A549 (cell line): ENCODE measurements around the gene TOX2. TPM values are rescaled to one million over a fixed set of nuclear protein-coding genes. Genes with fewer than 3 reads are reported as not detected.

Source experiments
- ATAC-seq, 2 experiments: fragments of 200-7000 bp in 1 of 2; fragments of >200 bp in 1 of 2; cut with Nextera tagmentation in 1 of 2; cut with Tn5 transposase in 1 of 2; 3 replicates each; pipeline versions ENCODE4 v1.8.0 to v1.9.1; 2018 to 2020; ENCODE audit warnings: mild to moderate bottlenecking in 1 of 2, moderate library complexity in 1 of 2
- CTCF ChIA-PET: fragments of 300-600 bp; sonication (Branson Sonifier 250); formaldehyde crosslinking; extraction: SDS; loops from one replicate; lab custom pipeline; 2021; ENCODE audit warnings: antibody characterized with exemption, inconsistent platforms; lab: Yijun Ruan, JAX
- POLR2A ChIA-PET: fragments of 350-600 bp; formaldehyde crosslinking; extraction: SDS; loops from one replicate; lab custom pipeline; 2021; ENCODE audit warnings: antibody characterized with exemption, inconsistent platforms; lab: Yijun Ruan, JAX
- DNase-seq, 2 experiments: peaks; one replicate each; pipeline versions ENCODE4 v3.0.0 to v3.0.0-alpha.2; 2011 to 2016; ENCODE audit warnings: low read depth in 1 of 2, low spot score in 1 of 2
- FAIRE-seq: peaks from 2 replicates; lab custom pipeline; 2011; peaks lifted over from hg19 to GRCh38; lab: Jason Lieb, UNC
- H3K27ac ChIP-seq, 2 experiments: fragments of >200 bp; sonication (Bioruptor Twin); formaldehyde crosslinking; 3 replicates each; pipeline ENCODE4 v1.5.1; 2016 to 2017
- H3K4me1 ChIP-seq: fragments of >200 bp; sonication (Bioruptor Twin); formaldehyde crosslinking; 3 replicates; pipeline ENCODE4 v1.6.1; 2016
- H3K4me2 ChIP-seq: fragments of >200 bp; sonication (Bioruptor Twin); formaldehyde crosslinking; 3 replicates; pipeline ENCODE4 v1.6.1; 2016
- H3K4me3 ChIP-seq: fragments of >200 bp; sonication (Bioruptor Twin); formaldehyde crosslinking; 3 replicates; pipeline ENCODE4 v1.5.1; 2016
- H3K9me3 ChIP-seq: fragments of >200 bp; sonication (Bioruptor Twin); formaldehyde crosslinking; 3 replicates; pipeline ENCODE4 v1.6.1; 2016
- CBX2 ChIP-seq: fragments of 200-600 bp; sonication (generic); IDR thresholded peaks from 2 replicates; pipeline ENCODE4 v1.6.1; 2016; ENCODE audit warnings: low read depth, mild to moderate bottlenecking, borderline replicate concordance
- EP300 ChIP-seq, 2 experiments: fragments of >200 bp; sonication (Bioruptor Twin); formaldehyde crosslinking; IDR thresholded peaks; 2 replicates in 1 of 2; 3 replicates in 1 of 2; pipeline ENCODE4 v1.6.1; 2016 to 2017
- ESRRA ChIP-seq: fragments of 150-350 bp; IDR thresholded peaks from 2 replicates; pipeline ENCODE4 v1.6.1; 2014; ENCODE audit warnings: mild to moderate bottlenecking, low read length, borderline replicate concordance
- FOSB ChIP-seq: fragments of 250-450 bp; sonication (Bioruptor Pico); IDR thresholded peaks from 2 replicates; pipeline ENCODE4 v1.5.0; 2020; ENCODE audit warnings: mild to moderate bottlenecking, moderate library complexity
- FOSL2 ChIP-seq, 2 experiments: fragments of 450-650 bp in 1 of 2; fragments of >200 bp in 1 of 2; sonication (Bioruptor Twin) in 1 of 2; formaldehyde crosslinking; IDR thresholded peaks; 2 replicates each; pipeline versions ENCODE4 v1.5.0 to v1.6.1; 2016 to 2020; ENCODE audit warnings: mild to moderate bottlenecking in 1 of 2, moderate library complexity in 1 of 2
- GATA3 ChIP-seq: IDR thresholded peaks from 2 replicates; pipeline ENCODE4 v1.6.1; 2012; ENCODE audit warnings: borderline replicate concordance
- HOXB13 ChIP-seq: fragments of 250-450 bp; sonication (Bioruptor Pico); IDR thresholded peaks from 2 replicates; pipeline ENCODE4 v1.5.0; 2020; ENCODE audit warnings: low read depth, mild to moderate bottlenecking, moderate library complexity
- JUN ChIP-seq, 2 experiments: fragments of >200 bp; sonication (Bioruptor Twin); formaldehyde crosslinking; IDR thresholded peaks; 2 replicates in 1 of 2; 3 replicates in 1 of 2; pipeline ENCODE4 v1.6.1; 2016 to 2017
- JUNB ChIP-seq: fragments of >200 bp; sonication (Bioruptor Twin); formaldehyde crosslinking; IDR thresholded peaks from 2 replicates; pipeline ENCODE4 v1.6.1; 2016
- KDM1A ChIP-seq: fragments of 200-600 bp; sonication (generic); IDR thresholded peaks from 2 replicates; pipeline ENCODE4 v1.6.1; 2016; ENCODE audit warnings: low read depth, mild to moderate bottlenecking
- MAFK ChIP-seq: fragments of 450-650 bp; IDR thresholded peaks from 2 replicates; pipeline ENCODE4 v1.6.1; 2014; ENCODE audit not compliant: partially characterized antibody
- MAX ChIP-seq: IDR thresholded peaks from 2 replicates; pipeline ENCODE4 v1.6.1; 2012
- MAZ ChIP-seq: fragments of 150-350 bp; IDR thresholded peaks from 2 replicates; pipeline ENCODE4 v1.6.1; 2014; ENCODE audit warnings: antibody characterized with exemption, low read depth, low read length, borderline replicate concordance
- MYC ChIP-seq: IDR thresholded peaks from 2 replicates; pipeline ENCODE4 v1.6.1; 2012; ENCODE audit warnings: mild to moderate bottlenecking, inconsistent platforms, low read length, improper control_type of control experiment, borderline replicate concordance
- NFE2L2 ChIP-seq: fragments of 150-350 bp; conservative IDR thresholded peaks from 2 replicates; pipeline ENCODE4 v1.6.1; 2014; ENCODE audit warnings: low read length
- PBX3 ChIP-seq: IDR thresholded peaks from 2 replicates; pipeline ENCODE4 v1.6.1; 2012
- PHF8 ChIP-seq: fragments of 200-600 bp; sonication (generic); IDR thresholded peaks from 2 replicates; pipeline ENCODE4 v1.6.1; 2016; ENCODE audit warnings: low read depth, mild to moderate bottlenecking, antibody characterized with exemption, moderate library complexity, borderline replicate concordance
- POLR2A ChIP-seq: IDR thresholded peaks from 2 replicates; pipeline ENCODE4 v1.6.1; 2012; ENCODE audit warnings: mild to moderate bottlenecking, low read length
- RAD21 ChIP-seq, 2 experiments: fragments of >200 bp in 1 of 2; sonication (Bioruptor Twin) in 1 of 2; formaldehyde crosslinking in 1 of 2; IDR thresholded peaks in 1 of 2; conservative IDR thresholded peaks in 1 of 2; 2 replicates in 1 of 2; 3 replicates in 1 of 2; pipeline ENCODE4 v1.6.1; 2012 to 2018; ENCODE audit warnings: inconsistent platforms in 1 of 2
- RARB ChIP-seq: fragments of 250-450 bp; sonication (Bioruptor Pico); IDR thresholded peaks from 2 replicates; pipeline ENCODE4 v1.8.0; 2021; ENCODE audit warnings: mild to moderate bottlenecking, moderate library complexity
- TFCP2L1 ChIP-seq: fragments of 250-450 bp; sonication (Bioruptor Pico); IDR thresholded peaks from 2 replicates; pipeline ENCODE4 v1.5.0; 2021; ENCODE audit warnings: mild to moderate bottlenecking
- TP53 ChIP-seq: fragments of 250-450 bp; sonication (Bioruptor Pico); IDR thresholded peaks from 2 replicates; pipeline ENCODE4 v1.5.0; 2021; ENCODE audit warnings: mild to moderate bottlenecking, moderate library complexity
- USF2 ChIP-seq: fragments of 450-650 bp; IDR thresholded peaks from 2 replicates; pipeline ENCODE4 v1.6.1; 2014; ENCODE audit warnings: antibody characterized with exemption
- ZC3H11A ChIP-seq: fragments of 450-650 bp; IDR thresholded peaks from 2 replicates; pipeline ENCODE4 v1.6.1; 2014; ENCODE audit warnings: antibody characterized with exemption, mild to moderate bottlenecking
- ZSCAN20 ChIP-seq: fragments of 250-450 bp; sonication (Bioruptor Pico); IDR thresholded peaks from 2 replicates; pipeline ENCODE4 v1.8.0; 2022; ENCODE audit warnings: mild to moderate bottlenecking, moderate library complexity
- WGBS: methylation state at CpG from one replicate; pipeline ENCODE4 v1.1.6; 2017; ENCODE audit errors: missing lambda C conversion rate; 5-methylcytosine and 5-hydroxymethylcytosine counted together
- polyA plus RNA-seq, 4 experiments: library from polyadenylated mRNA; depleted of rRNA in 3 of 4; stranded (reverse); fragments of >200 nt; fragmentation: RNase III in 1 of 4; extraction: RNeasy Plus Mini Kit Qiagen cat#74134 plus additional on column Dnase treatment in 1 of 4; gene quantifications; 2 replicates in 3 of 4; 3 replicates in 1 of 4; pipeline ENCODE4 v1.2.3, GENCODE V29; 2011 to 2017

TOX2 gene
- polyA plus RNA-seq, 2 of the 4 experiments (the other 2 are of a cell fraction), result 2.5 to 5.3 TPM

GRCh38 chr20:43953919-43954592 is 39.4 kb downstream of the TOX2 start:
- ATAC-seq (peak in 1 of 2 experiments; percentile 22; a peak in 2 of 6 replicates), DNase-seq (no peak), FAIRE-seq (no peak)
- Histone ChIP-seq H3K4me2 (peak overlapping the region; percentile 74), H3K27ac (peak overlapping the region; percentile 87 to 91), H3K4me3 (no peak overlapping the region), H3K4me1 (peaks cover 47% of the 10 kb centered on the region), H3K9me3 (0 out of 3 replicates have a peak, but pooled peaks cover 4% of the 10 kb centered on the region)
- POLR2A ChIA-PET, result interaction anchor here (0.6 to 1.4 kb wide), 2 partner anchors 27 to 64 kb away, joined by 4 read pairs; no protein-coding TSS in a partner anchor
- CTCF ChIA-PET, result interaction anchor here (1.0 to 2.8 kb wide), 7 partner anchors 13 to 204 kb away, joined by 3 to 9 read pairs (median 3); no protein-coding TSS in a partner anchor
- peak; percentile 63 for TF ChIP-seq MAX
- no peak for TF ChIP-seq JUN (IDR thresholded peaks at IDR 0.05)
- WGBS, result 56% methylated on average over 8 of the region's 8 CpGs

- 82% methylated on average over 6 of the region's 6 CpGs for WGBS
- ChIA-PET CTCF (interaction anchor here (1.0 to 2.8 kb wide), 8 partner anchors 10 to 205 kb away, joined by 3 to 9 read pairs (median 4); no protein-coding TSS in a partner anchor), POLR2A (interaction anchor here (0.6 to 1.4 kb wide), 3 partner anchors 15 to 63 kb away, joined by 4 to 7 read pairs (median 4); no protein-coding TSS in a partner anchor)
- H3K4me1 ChIP-seq, result peaks cover 53% of the 10 kb centered on the region
- no peak overlapping the region for H3K4me3 ChIP-seq
- H3K27ac ChIP-seq, result peak overlapping the region; percentile 87 to 91
- no peak for ATAC-seq
- H3K4me2 ChIP-seq, result peak overlapping the region; percentile 74
- DNase-seq, result no peak
- no peak for FAIRE-seq
- H3K9me3 ChIP-seq, result 0 out of 3 replicates have a peak, but pooled peaks cover 4% of the 10 kb centered on the region
- TF ChIP-seq KDM1A (peak; percentile 33; the same call in 1 of the 2 replicates), POLR2A (no peak), PBX3 (no peak), ESRRA (no peak)
Observed at GRCh38 chr20:43954704-43955061, 40.0 kb downstream of the TOX2 start.

GRCh38 chr20:43955062-43955749 is 40.6 kb downstream of the TOX2 start:
- ATAC-seq (peak; percentile 87 to 92), DNase-seq (peak; percentile 66 to 79), FAIRE-seq (no peak)
- 19% methylated on average over 6 of the region's 6 CpGs for WGBS
- 0 out of 3 replicates have a peak, but pooled peaks cover 4% of the 10 kb centered on the region for H3K9me3 ChIP-seq
- no peak overlapping the region for H3K4me3 ChIP-seq
- H3K27ac ChIP-seq, result peak overlapping the region; percentile 87 to 91
- H3K4me2 ChIP-seq, result peak overlapping the region; percentile 74
- H3K4me1 ChIP-seq, result peaks cover 54% of the 10 kb centered on the region
- ChIA-PET CTCF (interaction anchor here (1.0 to 2.8 kb wide), 11 partner anchors 9 to 205 kb away, joined by 3 to 9 read pairs (median 3); no protein-coding TSS in a partner anchor), POLR2A (interaction anchor here (1.3 to 1.4 kb wide), 2 partner anchors 16 to 63 kb away, joined by 4 to 7 read pairs; no protein-coding TSS in a partner anchor)
- TF ChIP-seq TP53 (CRISPR knock-in tag), result no peak
- TF ChIP-seq PBX3, result no peak
- peak; percentile 82 to 86; a peak in 4 of 5 replicates for TF ChIP-seq EP300 (IDR thresholded peaks at IDR 0.05)
- no peak for TF ChIP-seq ZSCAN20 (CRISPR knock-in tag)
- TF ChIP-seq RAD21 (conservative IDR thresholded peaks at IDR 0.05 in 1 of 2, IDR thresholded peaks at IDR 0.05 in 1 of 2), result peak; percentile 7 to 49; a peak in 2 of 5 replicates
- peak; percentile 68; the same call in 1 of the 2 replicates for TF ChIP-seq GATA3
- TF ChIP-seq RARB, result 0 out of 2 replicates have a peak, but pooled peaks have one; percentile 56
- no peak for TF ChIP-seq MAZ
- peak; percentile 58; the same call in 1 of the 2 replicates for TF ChIP-seq MAX
- no peak for TF ChIP-seq TFCP2L1
- TF ChIP-seq HOXB13 (CRISPR knock-in tag), result no peak
- TF ChIP-seq KDM1A, result 0 out of 2 replicates have a peak, but pooled peaks have one; percentile 11
- no peak for TF ChIP-seq CBX2
- no peak for TF ChIP-seq PHF8
- TF ChIP-seq USF2, result no peak
- TF ChIP-seq NFE2L2, result no peak
- no peak for TF ChIP-seq MYC
- TF ChIP-seq JUNB, result peak; percentile 97
- TF ChIP-seq MAFK, result no peak
- peak; percentile 98 for TF ChIP-seq FOSL2 (IDR thresholded peaks at IDR 0.05)
- peak; percentile 96 for TF ChIP-seq FOSL2 (CRISPR knock-in tag; IDR thresholded peaks at IDR 0.05)
- no peak for TF ChIP-seq POLR2A
- TF ChIP-seq FOSB (CRISPR knock-in tag), result no peak
- no peak for TF ChIP-seq ZC3H11A
